CD14-positive monocyte (primary cell): ENCODE results near the gene PORCN. TPM values are rescaled to one million over a fixed set of nuclear protein-coding genes. Genes with fewer than 3 reads are reported as not detected.

ENCODE experiments used
- DNase-seq, 3 donors: peaks; one replicate each; pipeline ENCODE4 v3.0.0-alpha.2; 2011 to 2022
- H2AFZ ChIP-seq: 2 replicates; pipeline ENCODE4 v1.6.0; 2012; ENCODE audit warnings: mild to moderate bottlenecking, low read depth, low read length, inconsistent platforms; ENCODE audit not compliant: insufficient read depth, poor library complexity, severe bottlenecking
- H3K27ac ChIP-seq, 2 donors: 1 replicate in 1 of 2; 2 replicates in 1 of 2; pipeline ENCODE4 v1.5.1; 2012 to 2013; ENCODE audit warnings: low read length in 2 of 2, control low read depth in 1 of 2, inconsistent platforms in 1 of 2, low read depth in 1 of 2, mild to moderate bottlenecking in 1 of 2
- H3K27me3 ChIP-seq, 2 donors: one replicate each; pipeline versions ENCODE4 v1.6.0 to v1.6.1; 2011 to 2013; ENCODE audit warnings: low read length in 2 of 2; ENCODE audit not compliant: control insufficient read depth in 2 of 2, insufficient read depth in 2 of 2
- H3K36me3 ChIP-seq, 2 donors: replicated peaks in 1 of 2; 1 replicate in 1 of 2; 2 replicates in 1 of 2; pipeline versions ENCODE4 v1.5.1 to v1.6.1; 2012 to 2013; ENCODE audit warnings: low read length in 2 of 2, control low read depth in 1 of 2, inconsistent platforms in 1 of 2, mild to moderate bottlenecking in 1 of 2; ENCODE audit not compliant: insufficient read depth in 2 of 2, control insufficient read depth in 1 of 2
- H3K4me1 ChIP-seq, 2 donors: 1 replicate in 1 of 2; 2 replicates in 1 of 2; pipeline versions ENCODE4 v1.5.1 to v1.6.1; 2012 to 2013; ENCODE audit warnings: low read length in 2 of 2, control low read depth in 1 of 2, inconsistent platforms in 1 of 2, mild to moderate bottlenecking in 1 of 2, moderate library complexity in 1 of 2; ENCODE audit not compliant: insufficient read depth in 2 of 2, control insufficient read depth in 1 of 2
- H3K4me2 ChIP-seq: replicated peaks from 2 replicates; pipeline ENCODE3; 2012; ENCODE audit warnings: low read length, moderate library complexity, mild to moderate bottlenecking; ENCODE audit not compliant: poor library complexity, severe bottlenecking; ENCODE audit errors: extremely low read depth
- H3K4me3 ChIP-seq, 3 experiments: fragments of 200-600 bp in 1 of 3; sonication (generic) in 1 of 3; replicated peaks in 1 of 3; 1 replicate in 2 of 3; 2 replicates in 1 of 3; pipeline ENCODE4 v1.5.1; 2011 to 2013; ENCODE audit warnings: low read length in 3 of 3, mild to moderate bottlenecking in 3 of 3, control low read depth in 2 of 3, low read depth in 2 of 3, inconsistent platforms in 1 of 3, moderate library complexity in 1 of 3
- H3K79me2 ChIP-seq: 2 replicates; pipeline ENCODE4 v1.6.0; 2012; ENCODE audit warnings: mild to moderate bottlenecking, control low read depth, inconsistent platforms, low read length, moderate library complexity; ENCODE audit not compliant: insufficient read depth
- H3K9ac ChIP-seq: 2 replicates; pipeline ENCODE4 v1.6.0; 2017; ENCODE audit warnings: low read length, mild to moderate bottlenecking; ENCODE audit not compliant: insufficient read depth, poor library complexity, severe bottlenecking
- H3K9me3 ChIP-seq, 2 donors: replicated peaks in 1 of 2; 1 replicate in 1 of 2; 2 replicates in 1 of 2; pipeline versions ENCODE4 v1.5.1 to v1.6.1; 2012 to 2013; ENCODE audit warnings: low read length in 2 of 2, control low read depth in 1 of 2; ENCODE audit not compliant: control insufficient read depth in 1 of 2, insufficient read depth in 1 of 2
- H4K20me1 ChIP-seq: 2 replicates; pipeline ENCODE4 v1.6.0; 2012; ENCODE audit warnings: mild to moderate bottlenecking, low read length, control low read depth, moderate library complexity; ENCODE audit not compliant: insufficient read depth
- H3K27ac Mint-ChIP-seq, 7 donors: one replicate each; pipeline ENCODE4 v1.8.0; 2020; ENCODE audit warnings: mild to moderate bottlenecking in 7 of 7, mixed read lengths in 7 of 7, moderate library complexity in 6 of 7, inconsistent platforms in 2 of 7
- H3K27me3 Mint-ChIP-seq, 3 donors: one replicate each; pipeline ENCODE4 v1.8.0; 2021 to 2022; ENCODE audit warnings: low read depth in 3 of 3, mild to moderate bottlenecking in 3 of 3, mixed read lengths in 3 of 3, moderate library complexity in 3 of 3, inconsistent platforms in 1 of 3
- H3K36me3 Mint-ChIP-seq, 2 donors: one replicate each; pipeline ENCODE4 v1.8.0; 2020; ENCODE audit warnings: mixed read lengths in 2 of 2, inconsistent platforms in 1 of 2, mild to moderate bottlenecking in 1 of 2
- H3K4me1 Mint-ChIP-seq: one replicate; pipeline ENCODE4 v1.8.0; 2020; ENCODE audit warnings: mild to moderate bottlenecking, mixed read lengths
- H3K4me3 Mint-ChIP-seq, 2 donors: one replicate each; pipeline ENCODE4 v1.8.0; 2020; ENCODE audit warnings: mild to moderate bottlenecking in 2 of 2, mixed read lengths in 2 of 2, moderate library complexity in 1 of 2
- H3K9me3 Mint-ChIP-seq, 7 donors: one replicate each; pipeline ENCODE4 v1.8.0; 2020 to 2022; ENCODE audit warnings: mixed read lengths in 7 of 7, mild to moderate bottlenecking in 6 of 7, moderate library complexity in 6 of 7, inconsistent platforms in 2 of 7
- WGBS: methylation state at CpG from one replicate; pipeline ENCODE4 v1.1.5; 2013; ENCODE audit warnings: missing lambda C conversion rate; ENCODE audit not compliant: insufficient coverage; 5-methylcytosine and 5-hydroxymethylcytosine counted together
- intact Hi-C, 2 donors: fragments of 100-400 bp; cut with micrococcal nuclease; formaldehyde crosslinking; loops; one replicate each; pipeline versions ENCODE4 v1.15.0 to v1.15.1; 2023
- polyA plus RNA-seq, 3 donors: library from polyadenylated mRNA; depleted of rRNA in 1 of 3; unstranded in 2 of 3; stranded (reverse) in 1 of 3; fragments of 300-500 nt in 2 of 3; fragments of >200 nt in 1 of 3; fragmentation: Illumina TruSeq in 2 of 3; gene quantifications; 1 replicate in 2 of 3; 2 replicates in 1 of 3; pipeline ENCODE4 v1.2.3, GENCODE V29; 2012 to 2021
- TF ChIP-seq, protein P1 (sequence below): fragments of 200-600 bp; IDR thresholded peaks from one replicate; pipeline ENCODE4 v1.8.0; 2022; ENCODE audit warnings: antibody characterized with exemption, mild to moderate bottlenecking

PORCN gene
- polyA plus RNA-seq, 3 donors = 7.5 to 10.5 (median 7.8) TPM

DNA sequence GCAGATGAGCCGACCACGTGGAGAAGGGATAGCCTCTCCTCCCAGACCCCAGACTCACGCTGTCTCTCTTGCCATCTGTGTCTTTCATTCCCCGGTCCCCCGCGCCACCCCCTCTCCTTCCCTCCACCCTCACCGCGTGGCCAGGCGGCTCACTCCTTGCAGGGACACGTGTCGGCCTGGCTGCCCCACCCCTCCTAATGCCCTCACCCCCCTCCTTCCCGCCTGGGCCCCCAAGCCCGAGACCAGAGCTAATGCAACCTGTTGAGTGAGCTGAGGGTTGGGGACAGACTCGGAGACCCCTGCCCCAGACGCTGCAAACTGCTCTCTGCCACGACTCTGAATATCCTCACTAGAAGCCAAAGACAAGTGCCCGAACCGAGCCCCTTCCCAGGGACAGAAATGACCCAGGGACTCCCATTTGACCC is 40.5 kb upstream of the PORCN start:
- Mint-ChIP-seq H3K9me3 (peaks cover 0 to 2% (median 0%) of the 10 kb centered on the region in 7 donors), H3K4me3 (peak overlapping the region; percentile 80 to 89), H3K27me3 (peaks cover 1 to 18% (median 3%) of the 10 kb centered on the region in 3 donors), H3K36me3 (peaks cover 0 to 4% of the 10 kb centered on the region in 2 donors), H3K27ac (no peak overlapping the region), H3K4me1 (peaks cover 22% of the 10 kb centered on the region)
- Histone ChIP-seq H3K79me2 (no peaks in the 10 kb centered on the region), H3K9ac (peak overlapping the region; percentile 42), H3K4me1 (peaks cover 11 to 19% of the 10 kb centered on the region in 2 donors), H3K9me3 (no peaks in the 10 kb centered on the region), H2AFZ (peak overlapping the region; percentile 81), H3K4me3 (peak overlapping the region; percentile 18 to 70 (median 38)), H4K20me1 (no peaks in the 10 kb centered on the region), H3K36me3 (no peaks in the 10 kb centered on the region), H3K27ac (no peak overlapping the region), H3K27me3 (no peaks in the 10 kb centered on the region), H3K4me2 (peak overlapping the region; percentile 71)
- 0% methylated on average over 1 of the region's 18 CpGs for WGBS
- no peak for DNase-seq
- TF ChIP-seq, protein P1, sequence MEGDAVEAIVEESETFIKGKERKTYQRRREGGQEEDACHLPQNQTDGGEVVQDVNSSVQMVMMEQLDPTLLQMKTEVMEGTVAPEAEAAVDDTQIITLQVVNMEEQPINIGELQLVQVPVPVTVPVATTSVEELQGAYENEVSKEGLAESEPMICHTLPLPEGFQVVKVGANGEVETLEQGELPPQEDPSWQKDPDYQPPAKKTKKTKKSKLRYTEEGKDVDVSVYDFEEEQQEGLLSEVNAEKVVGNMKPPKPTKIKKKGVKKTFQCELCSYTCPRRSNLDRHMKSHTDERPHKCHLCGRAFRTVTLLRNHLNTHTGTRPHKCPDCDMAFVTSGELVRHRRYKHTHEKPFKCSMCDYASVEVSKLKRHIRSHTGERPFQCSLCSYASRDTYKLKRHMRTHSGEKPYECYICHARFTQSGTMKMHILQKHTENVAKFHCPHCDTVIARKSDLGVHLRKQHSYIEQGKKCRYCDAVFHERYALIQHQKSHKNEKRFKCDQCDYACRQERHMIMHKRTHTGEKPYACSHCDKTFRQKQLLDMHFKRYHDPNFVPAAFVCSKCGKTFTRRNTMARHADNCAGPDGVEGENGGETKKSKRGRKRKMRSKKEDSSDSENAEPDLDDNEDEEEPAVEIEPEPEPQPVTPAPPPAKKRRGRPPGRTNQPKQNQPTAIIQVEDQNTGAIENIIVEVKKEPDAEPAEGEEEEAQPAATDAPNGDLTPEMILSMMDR = no peak
- intact Hi-C loops = no loop called here

DNA sequence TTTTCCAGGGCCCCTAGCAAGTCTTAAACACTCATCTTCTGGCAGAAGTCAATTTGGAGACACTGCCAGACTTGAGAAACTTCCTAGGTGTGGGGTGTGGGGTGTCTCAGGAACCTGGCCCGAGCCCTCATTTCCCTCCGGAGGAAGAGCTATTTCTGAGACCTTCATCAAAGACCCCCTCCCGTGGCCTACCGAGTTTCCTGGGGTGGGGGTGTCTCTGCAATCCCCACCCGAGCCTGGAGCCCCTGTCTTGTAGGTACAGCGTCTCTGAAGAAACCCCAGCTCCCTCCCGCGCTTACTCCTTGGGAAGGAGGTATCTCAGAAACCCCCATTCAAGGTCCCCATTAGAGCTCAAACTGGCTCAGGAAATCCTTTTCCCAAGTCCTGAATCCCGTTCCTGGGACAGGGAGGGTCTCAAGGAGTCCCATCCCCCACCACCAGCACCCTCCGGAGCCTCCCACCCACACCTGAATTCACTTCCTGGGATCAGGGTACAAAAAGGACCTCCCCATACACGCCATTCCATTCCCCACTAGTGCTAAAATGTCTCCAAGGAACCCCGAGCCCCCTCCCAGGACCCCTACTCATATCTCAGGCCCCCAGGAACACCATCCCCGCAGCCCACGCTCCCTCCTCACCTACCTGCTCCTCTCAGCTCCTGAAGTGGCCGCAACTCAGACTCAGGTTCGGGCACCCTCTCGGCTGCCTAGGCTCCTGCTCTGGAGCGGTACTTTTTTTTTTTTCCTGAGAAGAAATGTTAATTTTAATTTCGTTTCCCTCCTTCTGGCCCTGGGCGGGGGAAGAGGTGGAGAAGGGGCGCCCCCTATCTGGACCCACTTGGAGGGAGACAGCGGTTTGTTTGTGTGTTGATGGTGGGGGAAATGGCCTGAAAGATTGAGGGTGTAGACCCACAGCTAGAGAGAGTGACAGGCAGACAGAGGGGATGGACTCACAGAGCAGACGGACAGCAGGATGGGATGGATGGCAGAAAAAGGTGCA is 39.8 kb upstream of the PORCN start:
- Histone ChIP-seq H3K79me2 (no peaks in the 10 kb centered on the region), H3K27me3 (no peaks in the 10 kb centered on the region), H3K27ac (no peak overlapping the region), H4K20me1 (no peaks in the 10 kb centered on the region), H3K9ac (peak overlapping the region; percentile 42), H3K4me1 (peaks cover 11 to 19% of the 10 kb centered on the region in 2 donors), H3K36me3 (no peaks in the 10 kb centered on the region), H3K4me2 (peak overlapping the region; percentile 71), H3K4me3 (peak overlapping the region; percentile 18 to 70 (median 38)), H3K9me3 (no peaks in the 10 kb centered on the region), H2AFZ (peak overlapping the region; percentile 81)
- Mint-ChIP-seq H3K4me3 (peak overlapping the region; percentile 80 to 89), H3K4me1 (peaks cover 22% of the 10 kb centered on the region), H3K27ac (peak overlapping the region in 2 of 7 donors; percentile 3 to 66), H3K27me3 (peaks cover 1 to 20% (median 3%) of the 10 kb centered on the region in 3 donors), H3K9me3 (peaks cover 0 to 2% (median 0%) of the 10 kb centered on the region in 7 donors), H3K36me3 (peaks cover 0 to 4% of the 10 kb centered on the region in 2 donors)
- WGBS = 0% methylated on average over 7 of the region's 23 CpGs
- intact Hi-C loops = no loop called here
- TF ChIP-seq, protein P1 = no peak
- no peak for DNase-seq
